Activated CD8-positive, alpha-beta T cell treated with anti-CD3 and anti-CD28 coated beads for 36 hours (primary cell): ENCODE measurements around the gene HBZ. TPM values are rescaled to one million over a fixed set of nuclear protein-coding genes. Genes with fewer than 3 reads are reported as not detected.
"Not testable (repeated sequence)": the region's sequence is repeated elsewhere in the genome, so short reads cannot be mapped to it uniquely, and the experiment has no call there.

Experiments used
- ATAC-seq: fragments of 200-7000 bp; cut with Tn5 transposase; one replicate; pipeline ENCODE4 v1.10.0; 2021; ENCODE audit warnings: mild to moderate bottlenecking, moderate library complexity
- CTCF ChIA-PET: fragments of 350-600 bp; sonication (Branson Sonifier 250); formaldehyde crosslinking; loops from one replicate; lab custom pipeline; 2021; ENCODE audit warnings: antibody characterized with exemption; lab: Charles Lee
- POLR2A ChIA-PET: fragments of 350-600 bp; sonication (Branson Sonifier 250); formaldehyde crosslinking; loops from one replicate; lab custom pipeline; 2021; ENCODE audit warnings: antibody characterized with exemption; lab: Charles Lee
- DNase-seq: peaks from one replicate; pipeline ENCODE4 v3.0.0-alpha.2; 2020
- H3K27ac Mint-ChIP-seq: one replicate; pipeline ENCODE4 v1.8.0; 2021; ENCODE audit warnings: mild to moderate bottlenecking, mixed read lengths
- H3K27me3 Mint-ChIP-seq: one replicate; pipeline ENCODE4 v1.8.0; 2021; ENCODE audit warnings: mixed read lengths
- H3K36me3 Mint-ChIP-seq: one replicate; pipeline ENCODE4 v1.8.0; 2021; ENCODE audit warnings: low read depth, mixed read lengths
- H3K4me1 Mint-ChIP-seq: one replicate; pipeline ENCODE4 v1.8.0; 2021; ENCODE audit warnings: low read depth, mixed read lengths
- H3K4me3 Mint-ChIP-seq: one replicate; pipeline ENCODE4 v1.8.0; 2021; ENCODE audit warnings: mild to moderate bottlenecking, moderate library complexity, mixed read lengths
- H3K9me3 Mint-ChIP-seq: one replicate; pipeline ENCODE4 v1.8.0; 2021; ENCODE audit warnings: mixed read lengths
- CTCF ChIP-seq: fragments of 200-600 bp; IDR thresholded peaks from one replicate; pipeline ENCODE4 v1.8.0; 2022; ENCODE audit warnings: antibody characterized with exemption, mild to moderate bottlenecking
- intact Hi-C: fragments of 100-400 bp; cut with micrococcal nuclease; formaldehyde crosslinking; loops from one replicate; pipeline ENCODE4 v1.10.0; 2022
- total RNA-seq, 2 experiments: library from RNA; stranded (reverse); gene quantifications; one replicate each; pipeline ENCODE4 v1.2.3, GENCODE V29; 2021

HBZ gene
- total RNA-seq, 2 experiments from 2014 or later: not detected

- no peak for TF ChIP-seq CTCF
- intact Hi-C loops: no loop called here
- CTCF ChIA-PET: no interaction called here
- no peak for ATAC-seq
- H3K4me1 Mint-ChIP-seq: peaks cover 7% of the 10 kb centered on the region
- H3K27ac Mint-ChIP-seq: no peak overlapping the region
- H3K9me3 Mint-ChIP-seq: no peaks in the 10 kb centered on the region
- peaks cover 39% of the 10 kb centered on the region for H3K27me3 Mint-ChIP-seq
- no peak for DNase-seq
- POLR2A ChIA-PET: no interaction called here
- H3K4me3 Mint-ChIP-seq: no peak overlapping the region
- no peaks in the 10 kb centered on the region for H3K36me3 Mint-ChIP-seq
Measured at GRCh38 chr16:159136-159849, 6.8 kb downstream of the HBZ start.

- POLR2A ChIA-PET, intact Hi-C loops, H3K27ac Mint-ChIP-seq, H3K9me3 Mint-ChIP-seq, H3K4me1 Mint-ChIP-seq, H3K36me3 Mint-ChIP-seq, H3K4me3 Mint-ChIP-seq, ATAC-seq, DNase-seq, CTCF ChIA-PET: not testable (repeated sequence)
- H3K27me3 Mint-ChIP-seq: peaks cover 36% of the 10 kb centered on the region
Measured at GRCh38 chr16:160242-160641, 7.8 kb downstream of the HBZ start.

- ATAC-seq (no peak), DNase-seq (no peak)
- H3K4me3 Mint-ChIP-seq: no peak overlapping the region
- TF ChIP-seq CTCF: no peak
- POLR2A ChIA-PET: no interaction called here
- H3K27me3 Mint-ChIP-seq: peaks cover 36% of the 10 kb centered on the region
- CTCF ChIA-PET: interaction anchor here (1.3 kb wide), 1 partner anchor 20 kb away, joined by 4 read pairs; the partner anchor contains the start of gene HBQ1
- intact Hi-C loops: no loop called here
- no peak overlapping the region for H3K27ac Mint-ChIP-seq
- peaks cover 2% of the 10 kb centered on the region for H3K4me1 Mint-ChIP-seq
- no peaks in the 10 kb centered on the region for H3K36me3 Mint-ChIP-seq
- H3K9me3 Mint-ChIP-seq: no peaks in the 10 kb centered on the region
Measured at GRCh38 chr16:160691-161190, 8.3 kb downstream of the HBZ start.

GRCh38 chr16:162271-162991, 10.0 kb downstream of the HBZ start:
- Mint-ChIP-seq H3K4me1 (peaks cover 5% of the 10 kb centered on the region), H3K9me3 (no peaks in the 10 kb centered on the region), H3K27me3 (peaks cover 42% of the 10 kb centered on the region), H3K4me3 (no peak overlapping the region), H3K27ac (no peak overlapping the region), H3K36me3 (no peaks in the 10 kb centered on the region)
- ATAC-seq (no peak), DNase-seq (no peak)
- intact Hi-C loops: no loop called here
- no peak for TF ChIP-seq CTCF
- POLR2A ChIA-PET: interaction anchor here (0.9 kb wide), 1 partner anchor 20 kb away, joined by 4 read pairs; no protein-coding TSS in a partner anchor
- CTCF ChIA-PET: interaction anchor here (1.2 to 1.3 kb wide), 2 partner anchors 55 to 97 kb away, joined by 3 read pairs; no protein-coding TSS in a partner anchor

GRCh38 chr16:163139-163538, 10.7 kb downstream of the HBZ start:
- H3K27me3 Mint-ChIP-seq: peaks cover 43% of the 10 kb centered on the region
- H3K27ac Mint-ChIP-seq, intact Hi-C loops, POLR2A ChIA-PET, H3K36me3 Mint-ChIP-seq, ATAC-seq, H3K4me1 Mint-ChIP-seq, H3K4me3 Mint-ChIP-seq, H3K9me3 Mint-ChIP-seq, DNase-seq: not testable (repeated sequence)
- CTCF ChIA-PET: interaction anchor here (1.2 to 1.3 kb wide), 2 partner anchors 56 to 98 kb away, joined by 3 read pairs; no protein-coding TSS in a partner anchor

GRCh38 chr16:163696-164095, 11.3 kb downstream of the HBZ start:
- POLR2A ChIA-PET, H3K4me1 Mint-ChIP-seq, intact Hi-C loops, DNase-seq, ATAC-seq, H3K27ac Mint-ChIP-seq, H3K4me3 Mint-ChIP-seq, H3K9me3 Mint-ChIP-seq, H3K36me3 Mint-ChIP-seq, CTCF ChIA-PET: not testable (repeated sequence)
- H3K27me3 Mint-ChIP-seq: peaks cover 46% of the 10 kb centered on the region

- DNase-seq, H3K4me1 Mint-ChIP-seq, H3K36me3 Mint-ChIP-seq, intact Hi-C loops, POLR2A ChIA-PET, H3K9me3 Mint-ChIP-seq, H3K4me3 Mint-ChIP-seq, H3K27ac Mint-ChIP-seq: not testable (repeated sequence)
- H3K27me3 Mint-ChIP-seq: peaks cover 46% of the 10 kb centered on the region
- peak; percentile 59 for ATAC-seq
- CTCF ChIA-PET: interaction anchor here (1.0 kb wide), 1 partner anchor 18 kb away, joined by 3 read pairs; no protein-coding TSS in a partner anchor
Measured at GRCh38 chr16:164134-164823, 11.8 kb downstream of the HBZ start.
